Progenitor cell of endocrine pancreas (in vitro differentiated cells): ENCODE measurements around the gene TFE3. TPM values are rescaled to one million over a fixed set of nuclear protein-coding genes. Genes with fewer than 3 reads are reported as not detected.

ENCODE experiments used
- DNase-seq: peaks from one replicate; pipeline ENCODE4 v3.0.0; 2021; ENCODE audit warnings: low spot score; ENCODE audit not compliant: unreplicated experiment
- H3K27ac Mint-ChIP-seq: 2 replicates; pipeline ENCODE4 v1.8.0; 2021; ENCODE audit warnings: mild to moderate bottlenecking, moderate library complexity, mixed read lengths
- H3K27me3 Mint-ChIP-seq: 2 replicates; pipeline ENCODE4 v1.8.0; 2021; ENCODE audit warnings: mixed read lengths
- H3K36me3 Mint-ChIP-seq: 2 replicates; pipeline ENCODE4 v1.8.0; 2022; ENCODE audit warnings: mixed read lengths; ENCODE audit not compliant: insufficient read depth
- H3K4me1 Mint-ChIP-seq: 2 replicates; pipeline ENCODE4 v1.8.0; 2021; ENCODE audit warnings: low read depth, mixed read lengths
- H3K4me3 Mint-ChIP-seq: 2 replicates; pipeline ENCODE4 v1.8.0; 2021; ENCODE audit warnings: low read depth, mild to moderate bottlenecking, moderate library complexity, mixed read lengths
- H3K9me3 Mint-ChIP-seq: 2 replicates; pipeline ENCODE4 v1.8.0; 2021; ENCODE audit warnings: low read depth, mixed read lengths
- total RNA-seq: library from RNA; stranded (reverse); gene quantifications from 2 replicates; pipeline ENCODE4 v1.2.1, GENCODE V29; 2021
- TF ChIP-seq, protein P1 (sequence below): fragments of 200-600 bp; sonication (generic); IDR thresholded peaks from one replicate; pipeline ENCODE4 v1.5.0; 2021; ENCODE audit warnings: antibody characterized with exemption, mild to moderate bottlenecking; ENCODE audit not compliant: unreplicated experiment

TFE3 gene
- total RNA-seq, 1 donor from 2014 or later, result 39.7 TPM

DNA sequence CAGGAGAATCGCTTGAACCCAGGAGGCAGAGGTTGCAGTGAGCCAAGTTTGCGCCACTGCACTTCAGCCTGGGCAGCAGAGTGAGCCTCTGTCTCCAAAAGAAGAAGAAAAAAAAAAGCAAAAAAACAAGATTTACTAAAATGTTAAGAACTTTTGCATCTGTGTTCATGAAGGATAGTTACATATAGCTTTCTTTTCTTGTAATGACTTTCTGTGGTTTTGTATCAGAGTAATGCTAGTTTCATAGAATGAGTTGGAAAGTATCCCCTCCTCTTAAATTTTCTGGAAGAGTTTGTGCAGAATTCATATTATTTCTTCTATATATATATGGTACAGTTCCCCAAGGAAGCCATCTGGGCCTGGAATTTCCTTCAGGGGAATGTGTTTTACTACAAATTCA, 24.1 kb downstream of the TFE3 start:
- H3K4me1 Mint-ChIP-seq, result no peaks in the 10 kb centered on the region
- no peak overlapping the region for H3K27ac Mint-ChIP-seq
- no peaks in the 10 kb centered on the region for H3K27me3 Mint-ChIP-seq
- H3K4me3 Mint-ChIP-seq, result no peak overlapping the region
- no peak for DNase-seq
- H3K36me3 Mint-ChIP-seq, result no peaks in the 10 kb centered on the region
- TF ChIP-seq, protein P1, sequence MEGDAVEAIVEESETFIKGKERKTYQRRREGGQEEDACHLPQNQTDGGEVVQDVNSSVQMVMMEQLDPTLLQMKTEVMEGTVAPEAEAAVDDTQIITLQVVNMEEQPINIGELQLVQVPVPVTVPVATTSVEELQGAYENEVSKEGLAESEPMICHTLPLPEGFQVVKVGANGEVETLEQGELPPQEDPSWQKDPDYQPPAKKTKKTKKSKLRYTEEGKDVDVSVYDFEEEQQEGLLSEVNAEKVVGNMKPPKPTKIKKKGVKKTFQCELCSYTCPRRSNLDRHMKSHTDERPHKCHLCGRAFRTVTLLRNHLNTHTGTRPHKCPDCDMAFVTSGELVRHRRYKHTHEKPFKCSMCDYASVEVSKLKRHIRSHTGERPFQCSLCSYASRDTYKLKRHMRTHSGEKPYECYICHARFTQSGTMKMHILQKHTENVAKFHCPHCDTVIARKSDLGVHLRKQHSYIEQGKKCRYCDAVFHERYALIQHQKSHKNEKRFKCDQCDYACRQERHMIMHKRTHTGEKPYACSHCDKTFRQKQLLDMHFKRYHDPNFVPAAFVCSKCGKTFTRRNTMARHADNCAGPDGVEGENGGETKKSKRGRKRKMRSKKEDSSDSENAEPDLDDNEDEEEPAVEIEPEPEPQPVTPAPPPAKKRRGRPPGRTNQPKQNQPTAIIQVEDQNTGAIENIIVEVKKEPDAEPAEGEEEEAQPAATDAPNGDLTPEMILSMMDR, result no peak
- no peaks in the 10 kb centered on the region for H3K9me3 Mint-ChIP-seq

DNA sequence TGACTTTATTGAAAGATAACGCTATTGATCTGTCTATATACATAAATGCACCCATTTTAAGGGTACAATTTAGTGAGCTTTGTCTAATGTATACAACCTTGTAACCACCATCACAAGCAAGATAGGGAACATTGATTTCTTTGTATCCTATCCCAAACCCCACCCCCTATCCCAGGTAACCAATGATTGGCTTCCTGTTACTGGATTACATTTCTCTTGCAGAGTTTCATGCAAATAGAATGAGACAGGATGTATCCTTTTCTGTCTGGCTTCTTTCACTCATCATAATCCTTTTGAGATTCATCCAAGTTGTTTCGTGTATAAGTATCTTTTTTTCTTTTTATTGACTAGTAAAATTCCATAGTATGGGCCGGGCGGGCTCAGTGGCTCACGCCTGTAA, 39.5 kb downstream of the TFE3 start:
- Mint-ChIP-seq H3K27ac (no peak overlapping the region), H3K9me3 (peaks cover 7% of the 10 kb centered on the region), H3K4me1 (peaks cover 11% of the 10 kb centered on the region), H3K4me3 (peak overlapping the region; percentile 37), H3K36me3 (no peaks in the 10 kb centered on the region), H3K27me3 (no peaks in the 10 kb centered on the region)
- TF ChIP-seq, protein P1, result no peak
- no peak for DNase-seq

DNA sequence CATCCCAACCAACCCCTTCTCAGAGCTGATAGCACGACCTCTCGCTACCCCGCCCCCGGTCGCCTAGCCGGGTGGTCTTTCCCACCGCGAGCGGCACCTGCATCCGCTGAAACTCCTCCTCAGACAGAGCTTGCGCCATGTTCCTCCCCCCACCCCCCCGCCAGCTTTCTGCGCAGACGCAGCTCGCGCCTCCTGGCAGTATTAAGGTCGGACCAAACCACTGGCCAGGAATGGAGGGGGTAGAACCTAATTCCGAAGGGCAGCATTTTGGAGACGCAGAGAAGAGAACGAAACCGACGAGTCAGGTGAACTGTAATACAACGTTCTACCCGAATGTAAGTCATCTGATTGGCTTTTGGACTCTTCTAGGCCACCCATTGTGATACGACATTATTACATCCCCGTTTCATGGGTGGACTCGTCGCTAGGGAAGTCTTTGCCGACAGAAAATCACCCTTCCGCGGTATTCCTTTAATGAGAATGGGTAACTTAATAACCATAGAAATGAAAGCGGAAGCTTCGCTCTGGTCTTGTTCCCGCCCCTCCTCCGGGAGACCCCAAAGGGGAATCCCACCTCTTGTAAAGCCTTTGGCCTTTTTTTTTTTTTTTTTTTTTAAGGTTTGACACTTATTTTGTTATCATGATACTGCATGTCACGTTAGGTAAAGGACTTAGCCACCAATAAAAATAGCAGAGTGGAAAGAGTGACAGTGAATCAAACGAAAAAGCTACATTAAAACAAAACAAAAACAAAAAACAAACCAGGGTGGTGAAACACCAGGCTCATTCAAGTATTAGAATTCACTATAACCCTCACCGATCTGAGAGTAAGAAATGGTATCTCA, 40.8 kb downstream of the TFE3 start, which contains the start of gene GRIPAP1:
Gene GRIPAP1, minus strand, starts transcription at position 174 of the 845 bp plus-strand sequence. Its CDS starts 35 bp downstream, at position 139.
- DNase-seq, result peak; percentile 51
- H3K9me3 Mint-ChIP-seq, result peaks cover 16% of the 10 kb centered on the region

DNA sequence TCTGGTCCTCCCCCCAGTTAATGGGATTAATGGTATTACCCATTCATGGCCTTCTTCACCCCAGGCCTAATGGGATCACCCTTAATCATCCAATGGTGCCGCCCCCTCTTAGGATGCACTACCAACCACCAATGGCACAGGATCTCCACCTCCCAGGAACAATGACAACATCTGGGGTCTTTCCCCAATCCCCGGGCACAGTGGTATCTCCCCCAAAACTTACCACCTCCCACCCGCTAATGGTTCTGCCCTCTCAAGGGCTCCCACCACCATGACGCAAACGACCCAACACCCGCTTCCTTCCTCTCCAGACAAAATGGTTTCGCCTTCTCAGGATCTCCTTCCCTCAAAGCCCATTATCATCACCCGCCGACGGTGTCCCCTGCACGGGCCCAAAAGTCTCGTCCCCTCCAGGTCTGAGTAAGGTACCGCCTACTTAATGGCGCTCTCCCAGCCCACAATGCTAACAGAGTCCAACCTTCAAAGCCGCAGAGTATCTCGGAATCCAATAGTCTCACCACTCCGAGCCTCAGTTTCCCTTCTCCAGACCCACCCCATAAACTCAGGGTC, 41.6 kb downstream of the TFE3 start:
- peak overlapping the region; percentile 97 for H3K27ac Mint-ChIP-seq
- H3K4me1 Mint-ChIP-seq, result peaks cover 10% of the 10 kb centered on the region
- H3K36me3 Mint-ChIP-seq, result peaks cover 11% of the 10 kb centered on the region
- DNase-seq, result no peak
- TF ChIP-seq, protein P1, result no peak
- H3K27me3 Mint-ChIP-seq, result no peaks in the 10 kb centered on the region
- peak overlapping the region; percentile 99 for H3K4me3 Mint-ChIP-seq
- H3K9me3 Mint-ChIP-seq, result peaks cover 19% of the 10 kb centered on the region

More for the DNA sequence above, 40.8 kb downstream of the TFE3 start, which contains the start of gene GRIPAP1:
- Mint-ChIP-seq H3K4me1 (peaks cover 11% of the 10 kb centered on the region), H3K27me3 (no peaks in the 10 kb centered on the region), H3K27ac (peak within 1 kb of the TSS; percentile 97), H3K4me3 (peak within 1 kb of the TSS; percentile 99), H3K36me3 (peaks cover 8% of the 10 kb centered on the region)
- TF ChIP-seq, protein P1, result no peak

DNA sequence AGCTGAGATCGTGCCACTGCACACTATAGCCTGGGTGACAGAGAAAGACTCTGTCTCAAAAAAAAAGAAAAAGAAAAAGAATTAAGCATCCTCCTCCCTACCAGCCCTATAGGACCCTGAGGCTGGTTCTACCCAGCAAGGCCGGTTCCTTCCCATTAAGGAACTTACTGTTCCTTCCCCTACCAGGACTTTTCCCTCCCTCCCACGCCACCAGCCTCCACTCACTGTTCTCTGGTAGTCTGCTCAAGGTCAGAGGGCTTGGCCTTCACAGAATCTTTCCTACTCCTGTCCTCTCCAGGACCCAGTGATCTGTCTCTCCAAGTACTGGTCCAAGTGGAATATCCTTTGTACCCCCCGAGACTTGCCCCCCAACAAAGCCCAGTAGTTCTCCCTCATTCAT, 42.5 kb downstream of the TFE3 start:
- TF ChIP-seq, protein P1, result no peak
- Mint-ChIP-seq H3K9me3 (peaks cover 18% of the 10 kb centered on the region), H3K4me1 (peaks cover 10% of the 10 kb centered on the region), H3K4me3 (peak overlapping the region; percentile 99), H3K27ac (no peak overlapping the region), H3K36me3 (peaks cover 11% of the 10 kb centered on the region), H3K27me3 (no peaks in the 10 kb centered on the region)
- DNase-seq, result no peak
